ENCODE results near the gene PCMTD2. TPM values are rescaled to one million over a fixed set of nuclear protein-coding genes. Genes with fewer than 3 reads are reported as not detected.

The PCMTD2 gene
- total RNA-seq, 1 experiment from 2014 or later, result 52.0 TPM

DNA sequence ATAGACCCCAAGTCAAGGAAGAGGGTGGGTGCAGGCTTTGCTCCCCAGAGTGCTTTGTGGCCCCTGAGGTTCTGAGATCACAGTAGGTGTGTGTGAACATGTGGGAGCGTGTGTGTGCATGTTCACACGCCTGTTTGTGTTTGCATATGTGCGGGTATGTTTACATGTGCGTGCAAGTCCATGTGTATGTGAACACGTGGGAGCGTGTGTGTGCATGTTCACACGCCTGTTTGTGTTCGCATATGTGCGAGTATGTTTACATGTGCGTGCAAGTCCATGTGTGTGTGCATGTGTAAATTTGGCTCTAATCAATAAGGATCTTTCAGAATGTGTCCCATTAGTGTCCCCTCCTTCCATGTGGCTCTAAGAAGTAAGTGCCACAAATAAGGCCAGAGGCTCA is 41.4 kb upstream of the PCMTD2 start:
- H3K4me1 Mint-ChIP-seq, result peaks cover 11 to 12% of the 10 kb centered on the region in 2 experiments
- H3K36me3 Mint-ChIP-seq (ENCODE audit: insufficient read depth in 1 of 3, low read depth in 3 of 3), result no peaks in the 10 kb centered on the region; a peak in 1 of 7 replicates
- Histone ChIP-seq H3K23ac (ENCODE audit: insufficient read length, low read depth, low read length) (no peak overlapping the region), H4K20me1 (ENCODE audit: control insufficient read depth, insufficient read depth, insufficient read length) (peaks cover 2% of the 10 kb centered on the region), H3K18ac (ENCODE audit: insufficient read length, low read depth, low read length) (no peak overlapping the region), H2AK5ac (ENCODE audit: insufficient read length, low read length) (no peak overlapping the region), H3K79me2 (ENCODE audit: insufficient read depth, low read length) (no peaks in the 10 kb centered on the region), H3K4me1 (ENCODE audit: insufficient read depth, low read length) (no peaks in the 10 kb centered on the region), H2BK15ac (ENCODE audit: low read depth, low read length) (no peak overlapping the region), H4K8ac (replicated peaks; ENCODE audit: insufficient read length, low read depth, low read length) (no peak overlapping the region), H3K56ac (ENCODE audit: insufficient read length, low read depth, low read length) (no peak overlapping the region), H3K14ac (ENCODE audit: insufficient read depth, low read length) (no peak overlapping the region), H4K91ac (ENCODE audit: insufficient read length, low read depth, low read length) (no peak overlapping the region), H3K4me2 (ENCODE audit: insufficient read depth, insufficient read length, low read length) (no peak overlapping the region), H2BK120ac (ENCODE audit: low read depth, low read length, poor library complexity, severe bottlenecking) (no peak overlapping the region), H2BK12ac (ENCODE audit: insufficient read length, low read depth, low read length) (no peak overlapping the region), H3T11ph (ENCODE audit: low read length) (no peak overlapping the region), H3K23me2 (ENCODE audit: insufficient read length, low read depth, low read length, poor library complexity, severe bottlenecking) (peaks cover 2% of the 10 kb centered on the region), H3K9me3 (ENCODE audit: control insufficient read depth, low read depth, low read length) (no peaks in the 10 kb centered on the region), H3K27me3 (ENCODE audit: insufficient read depth, low read length) (no peaks in the 10 kb centered on the region), H3K4ac (ENCODE audit: low read depth, low read length) (no peak overlapping the region), H4K5ac (ENCODE audit: insufficient read length, low read depth, low read length) (no peak overlapping the region), H2BK5ac (ENCODE audit: insufficient read length, low read length) (no peak overlapping the region), H2BK20ac (ENCODE audit: low read depth, low read length, poor library complexity, severe bottlenecking) (no peak overlapping the region), H3K27ac (ENCODE audit: insufficient read length, low read depth, low read length) (no peak overlapping the region), H2AFZ (ENCODE audit: low read length) (no peak overlapping the region), H3K9ac (ENCODE audit: extremely low read depth, insufficient read length, low read length) (no peak overlapping the region), H3K79me1 (ENCODE audit: insufficient read depth, low read depth, low read length, poor library complexity, severe bottlenecking) (no peaks in the 10 kb centered on the region)
- H3K9me3 Mint-ChIP-seq, result no peaks in the 10 kb centered on the region
- H3K27me3 Mint-ChIP-seq (ENCODE audit: low read depth), result peaks cover 7% of the 10 kb centered on the region
- H3K27ac Mint-ChIP-seq, result no peak overlapping the region
- TF ChIP-seq, protein P1, sequence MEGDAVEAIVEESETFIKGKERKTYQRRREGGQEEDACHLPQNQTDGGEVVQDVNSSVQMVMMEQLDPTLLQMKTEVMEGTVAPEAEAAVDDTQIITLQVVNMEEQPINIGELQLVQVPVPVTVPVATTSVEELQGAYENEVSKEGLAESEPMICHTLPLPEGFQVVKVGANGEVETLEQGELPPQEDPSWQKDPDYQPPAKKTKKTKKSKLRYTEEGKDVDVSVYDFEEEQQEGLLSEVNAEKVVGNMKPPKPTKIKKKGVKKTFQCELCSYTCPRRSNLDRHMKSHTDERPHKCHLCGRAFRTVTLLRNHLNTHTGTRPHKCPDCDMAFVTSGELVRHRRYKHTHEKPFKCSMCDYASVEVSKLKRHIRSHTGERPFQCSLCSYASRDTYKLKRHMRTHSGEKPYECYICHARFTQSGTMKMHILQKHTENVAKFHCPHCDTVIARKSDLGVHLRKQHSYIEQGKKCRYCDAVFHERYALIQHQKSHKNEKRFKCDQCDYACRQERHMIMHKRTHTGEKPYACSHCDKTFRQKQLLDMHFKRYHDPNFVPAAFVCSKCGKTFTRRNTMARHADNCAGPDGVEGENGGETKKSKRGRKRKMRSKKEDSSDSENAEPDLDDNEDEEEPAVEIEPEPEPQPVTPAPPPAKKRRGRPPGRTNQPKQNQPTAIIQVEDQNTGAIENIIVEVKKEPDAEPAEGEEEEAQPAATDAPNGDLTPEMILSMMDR (conservative IDR thresholded peaks at IDR 0.05), result no peak
- DNase-seq, result no peak
- no CpG with 5 or more reads among the region's 10 CpGs for WGBS (ENCODE audit: extremely low coverage, insufficient read length, low lambda C conversion rate)
- H3K4me3 Mint-ChIP-seq, result no peak overlapping the region
